ENCODE measurements around the gene PPP1R12A.

The PPP1R12A gene

GRCh38 chr12:79769860-79770485 lies 164.9 kb downstream of the PPP1R12A start:
- peaks cover 25% of the 10 kb centered on the region for H3K36me3 Mint-ChIP-seq (ENCODE audit: low read depth)
- no peaks in the 10 kb centered on the region for H3K4me1 Mint-ChIP-seq (ENCODE audit: low read depth)
- H3K9me3 Mint-ChIP-seq, result no peaks in the 10 kb centered on the region
- H3K4me3 Mint-ChIP-seq, result no peak overlapping the region
- intact Hi-C loops (cut with micrococcal nuclease), result no loop called here
- no peaks in the 10 kb centered on the region for H3K27me3 Mint-ChIP-seq
- H3K27ac Mint-ChIP-seq, result no peak overlapping the region

DNA sequence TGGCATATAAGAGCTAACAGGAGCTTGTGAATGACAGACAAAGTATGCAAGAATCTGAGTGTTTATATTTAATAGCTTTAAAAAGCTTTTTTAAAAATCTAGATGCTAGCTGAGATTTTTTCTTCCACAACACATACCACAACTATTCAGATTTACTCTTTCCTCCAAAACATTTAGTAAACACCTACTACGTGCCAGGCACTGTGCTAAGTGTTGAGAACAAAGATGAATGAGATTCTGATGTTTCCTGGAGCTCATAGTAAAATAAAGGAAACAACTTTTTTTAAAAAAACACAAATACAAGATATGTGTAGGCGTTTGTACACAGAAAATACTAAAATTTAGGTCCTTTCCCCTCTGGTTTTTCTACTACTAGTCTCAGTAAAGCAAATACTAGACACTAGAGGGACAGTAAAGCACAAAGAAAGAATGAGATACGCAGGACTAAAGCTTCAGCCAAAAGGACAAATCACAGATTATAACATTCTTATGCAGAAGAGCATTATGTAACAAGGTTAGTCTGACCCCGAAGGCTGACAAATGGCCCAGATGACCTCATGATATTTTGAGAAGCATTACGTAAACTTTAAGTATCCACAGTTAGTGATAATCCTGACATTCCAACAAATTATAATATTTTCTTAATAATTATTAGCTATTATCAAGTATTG lies 165.6 kb downstream of the PPP1R12A start:
- Mint-ChIP-seq H3K36me3 (ENCODE audit: low read depth) (peaks cover 19% of the 10 kb centered on the region), H3K4me3 (no peak overlapping the region), H3K9me3 (no peaks in the 10 kb centered on the region), H3K27me3 (no peaks in the 10 kb centered on the region), H3K4me1 (ENCODE audit: low read depth) (no peaks in the 10 kb centered on the region), H3K27ac (no peak overlapping the region)
- intact Hi-C loops (cut with micrococcal nuclease), result no loop called here

DNA sequence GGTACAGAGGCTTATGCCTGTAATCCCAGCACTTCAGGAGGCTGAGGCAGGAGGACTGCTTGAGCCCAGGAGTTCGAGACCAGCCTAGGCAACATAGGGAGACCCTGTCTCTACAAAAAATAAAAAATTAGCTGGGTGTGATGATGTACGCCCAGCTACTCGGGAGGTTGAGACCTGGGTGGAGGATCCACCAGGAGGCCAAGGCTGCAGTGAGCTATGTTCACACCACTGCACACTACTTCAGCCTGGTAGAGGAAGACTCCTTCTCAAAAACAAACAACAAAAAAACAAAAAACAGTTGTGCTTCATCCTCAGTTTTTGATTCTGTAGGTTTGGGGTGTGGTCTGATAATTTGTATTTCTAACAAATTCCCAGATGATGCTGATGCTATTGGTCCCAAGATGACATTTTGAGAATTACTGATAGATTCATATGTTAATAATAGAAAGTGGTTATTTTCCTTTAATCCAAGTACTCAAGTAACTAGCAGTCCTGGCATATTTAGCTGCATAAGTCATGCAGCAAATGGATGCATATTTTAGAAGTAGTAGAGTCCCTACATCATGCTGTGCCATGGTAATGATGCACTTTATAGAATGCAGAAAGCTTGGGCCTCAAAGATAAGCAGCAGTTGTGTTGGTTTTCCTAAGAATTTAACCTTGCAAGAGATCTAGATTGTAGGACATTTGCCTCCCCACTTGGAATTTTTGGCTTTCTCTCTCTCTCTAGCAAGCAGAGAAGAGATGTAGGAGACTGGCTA lies 168.0 kb downstream of the PPP1R12A start:
- intact Hi-C loops (cut with micrococcal nuclease), result no loop called here
- Mint-ChIP-seq H3K27ac (no peak overlapping the region), H3K4me3 (no peak overlapping the region), H3K36me3 (ENCODE audit: low read depth) (peaks cover 13% of the 10 kb centered on the region), H3K9me3 (no peaks in the 10 kb centered on the region), H3K4me1 (ENCODE audit: low read depth) (no peaks in the 10 kb centered on the region), H3K27me3 (no peaks in the 10 kb centered on the region)

DNA sequence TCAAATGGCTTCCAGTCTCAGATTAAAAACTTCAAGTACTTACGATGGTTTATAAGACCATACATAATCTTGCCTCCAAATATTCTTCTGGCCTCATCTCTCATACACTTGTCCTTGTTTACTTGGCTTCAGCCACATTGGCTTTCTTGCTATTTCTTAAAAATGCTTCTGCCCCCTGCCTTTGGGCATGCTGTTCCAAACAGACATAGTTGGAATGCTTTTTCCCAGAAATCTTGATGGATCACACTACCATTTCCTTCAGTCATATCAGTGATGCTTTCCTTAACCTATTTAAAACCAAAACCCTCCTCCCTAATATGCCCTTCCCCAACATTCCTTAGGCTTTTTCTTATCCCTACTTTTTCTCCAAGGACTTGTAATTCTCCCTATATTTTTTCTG lies 169.7 kb downstream of the PPP1R12A start:
- H3K36me3 Mint-ChIP-seq (ENCODE audit: low read depth), result no peaks in the 10 kb centered on the region
- H3K4me1 Mint-ChIP-seq (ENCODE audit: low read depth), result no peaks in the 10 kb centered on the region
- H3K4me3 Mint-ChIP-seq, result no peak overlapping the region
- no peaks in the 10 kb centered on the region for H3K9me3 Mint-ChIP-seq
- intact Hi-C loops (cut with micrococcal nuclease), result no loop called here
- H3K27me3 Mint-ChIP-seq, result no peaks in the 10 kb centered on the region
- no peak overlapping the region for H3K27ac Mint-ChIP-seq

DNA sequence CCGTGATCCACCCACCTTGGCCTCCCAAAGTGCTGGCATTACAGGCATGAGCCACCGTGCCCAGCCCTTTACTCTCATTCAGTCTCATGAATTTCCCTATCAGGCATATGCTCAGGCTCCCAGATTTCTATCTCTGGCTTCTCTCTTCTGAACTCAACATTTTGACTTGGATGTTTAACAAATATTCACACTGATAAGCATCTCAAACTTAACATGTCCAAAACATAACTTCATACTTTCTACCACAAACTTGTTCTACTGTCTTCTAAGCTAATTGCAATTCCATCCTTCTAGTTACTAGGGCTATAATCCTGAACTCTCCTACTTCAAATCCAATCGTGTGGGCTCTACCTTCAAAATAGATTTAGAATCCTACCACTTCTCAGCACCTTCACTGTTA lies 170.3 kb downstream of the PPP1R12A start:
- Mint-ChIP-seq H3K9me3 (no peaks in the 10 kb centered on the region), H3K27ac (no peak overlapping the region), H3K4me1 (ENCODE audit: low read depth) (no peaks in the 10 kb centered on the region), H3K4me3 (no peak overlapping the region), H3K36me3 (ENCODE audit: low read depth) (no peaks in the 10 kb centered on the region), H3K27me3 (no peaks in the 10 kb centered on the region)
- intact Hi-C loops (cut with micrococcal nuclease), result no loop called here

DNA sequence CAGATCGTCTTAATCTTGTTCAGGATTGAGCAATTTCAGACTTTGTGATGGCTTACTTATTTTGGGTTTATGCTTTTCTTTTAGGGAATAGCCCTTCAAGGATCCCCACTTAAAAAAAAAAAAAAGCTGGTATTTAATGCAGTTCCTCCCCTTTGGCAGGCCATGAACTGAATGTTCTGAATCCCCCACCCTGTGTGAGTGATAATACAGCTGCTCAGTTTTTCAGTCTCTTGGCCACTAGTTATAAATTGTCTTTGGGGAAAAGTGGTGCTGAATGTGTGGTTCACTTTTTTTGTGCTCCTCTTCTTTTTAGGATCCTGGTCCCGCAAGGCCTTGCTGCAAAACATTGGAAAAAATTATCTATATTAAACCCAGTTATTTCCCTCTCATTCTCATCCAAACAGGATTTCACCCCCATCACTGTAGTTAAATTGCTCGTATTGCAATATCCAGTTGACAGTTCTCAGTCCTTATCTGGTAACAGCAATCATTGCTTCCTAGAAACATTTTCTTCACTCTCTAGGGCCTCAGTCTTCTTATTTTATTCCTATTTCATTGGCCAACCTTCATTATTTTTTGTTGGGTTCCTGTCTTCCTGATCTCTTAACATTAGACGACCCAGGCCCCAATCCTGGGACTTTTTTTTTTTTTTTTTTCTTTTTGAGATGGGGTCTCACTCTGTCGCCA lies 171.0 kb downstream of the PPP1R12A start:
- H3K27ac Mint-ChIP-seq, result no peak overlapping the region
- no peaks in the 10 kb centered on the region for H3K27me3 Mint-ChIP-seq
- intact Hi-C loops (cut with micrococcal nuclease), result no loop called here
- H3K4me3 Mint-ChIP-seq, result no peak overlapping the region
- H3K36me3 Mint-ChIP-seq (ENCODE audit: low read depth), result no peaks in the 10 kb centered on the region
- H3K9me3 Mint-ChIP-seq, result no peaks in the 10 kb centered on the region
- H3K4me1 Mint-ChIP-seq (ENCODE audit: low read depth), result no peaks in the 10 kb centered on the region

- Mint-ChIP-seq H3K4me3 (no peak overlapping the region), H3K27ac (no peak overlapping the region), H3K27me3 (no peaks in the 10 kb centered on the region), H3K9me3 (peaks cover 10% of the 10 kb centered on the region), H3K4me1 (ENCODE audit: low read depth) (no peaks in the 10 kb centered on the region), H3K36me3 (ENCODE audit: low read depth) (no peaks in the 10 kb centered on the region)
- intact Hi-C loops (cut with micrococcal nuclease), result no loop called here
Observed at GRCh38 chr12:79761341-79761740, 173.6 kb downstream of the PPP1R12A start.

- intact Hi-C loops (cut with micrococcal nuclease), result no loop called here
- Mint-ChIP-seq H3K27ac (no peak overlapping the region), H3K36me3 (ENCODE audit: low read depth) (no peaks in the 10 kb centered on the region), H3K27me3 (no peaks in the 10 kb centered on the region), H3K4me1 (ENCODE audit: low read depth) (no peaks in the 10 kb centered on the region), H3K4me3 (no peak overlapping the region), H3K9me3 (no peaks in the 10 kb centered on the region)
Observed at GRCh38 chr12:79747274-79747673, 187.6 kb downstream of the PPP1R12A start.

GRCh38 chr12:79737875-79738718 lies 196.8 kb downstream of the PPP1R12A start:
- no peaks in the 10 kb centered on the region for H3K27me3 Mint-ChIP-seq
- intact Hi-C loops (cut with micrococcal nuclease), result loop anchor here (1.0 kb wide), 1 partner anchor 183 kb away; no protein-coding TSS in a partner anchor
- H3K4me1 Mint-ChIP-seq (ENCODE audit: low read depth), result no peaks in the 10 kb centered on the region
- H3K36me3 Mint-ChIP-seq (ENCODE audit: low read depth), result no peaks in the 10 kb centered on the region
- no peaks in the 10 kb centered on the region for H3K9me3 Mint-ChIP-seq
- H3K27ac Mint-ChIP-seq, result no peak overlapping the region
- H3K4me3 Mint-ChIP-seq, result no peak overlapping the region

DNA sequence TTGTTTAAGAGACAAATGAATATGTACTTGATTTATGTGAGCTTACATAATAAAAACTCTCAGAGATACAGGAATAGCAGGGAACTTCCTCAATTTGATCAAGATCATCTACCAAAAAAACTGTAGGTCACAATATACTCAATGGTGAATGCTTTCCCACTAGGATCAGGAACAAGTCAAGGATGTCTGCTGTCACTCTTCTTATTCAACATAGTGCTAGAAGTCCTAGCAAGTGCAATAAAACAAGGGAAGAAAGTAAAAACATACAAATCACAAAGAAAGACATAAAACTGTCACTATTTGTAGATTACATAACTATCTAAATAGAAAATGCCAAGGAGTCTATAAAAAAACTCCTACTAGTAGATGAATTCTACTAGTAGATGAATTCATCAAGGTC lies 202.3 kb downstream of the PPP1R12A start:
- H3K4me3 Mint-ChIP-seq, result no peak overlapping the region

GRCh38 chr12:79725987-79726386 lies 208.9 kb downstream of the PPP1R12A start:
- no peaks in the 10 kb centered on the region for H3K36me3 Mint-ChIP-seq (ENCODE audit: low read depth)

More for the DNA sequence above, 202.3 kb downstream of the PPP1R12A start:
- H3K9me3 Mint-ChIP-seq, result no peaks in the 10 kb centered on the region
- H3K27me3 Mint-ChIP-seq, result no peaks in the 10 kb centered on the region
- intact Hi-C loops (cut with micrococcal nuclease), result no loop called here
- no peak overlapping the region for H3K27ac Mint-ChIP-seq
- no peaks in the 10 kb centered on the region for H3K36me3 Mint-ChIP-seq (ENCODE audit: low read depth)
- H3K4me1 Mint-ChIP-seq (ENCODE audit: low read depth), result no peaks in the 10 kb centered on the region

More at GRCh38 chr12:79725987-79726386, 208.9 kb downstream of the PPP1R12A start:
- H3K27me3 Mint-ChIP-seq, result no peaks in the 10 kb centered on the region
- no peaks in the 10 kb centered on the region for H3K9me3 Mint-ChIP-seq
- no peak overlapping the region for H3K4me3 Mint-ChIP-seq
- intact Hi-C loops (cut with micrococcal nuclease), result no loop called here
- H3K4me1 Mint-ChIP-seq (ENCODE audit: low read depth), result no peaks in the 10 kb centered on the region
- H3K27ac Mint-ChIP-seq, result no peak overlapping the region

Data from dendritic cell treated with granulocyte-macrophage colony-stimulating factor and Interleukin-4, amounts not matched to agents 40 ng/mL and 50 ng/mL, for 4 days (primary cell).